A673 (cell line): ENCODE results near the gene MAP2K5. TPM values are rescaled to one million over a fixed set of nuclear protein-coding genes. Genes with fewer than 3 reads are reported as not detected.

Source experiments
- Bru-seq: library from RNA; stranded (reverse); fragments of 400-500 nt; gene quantifications from one replicate; lab custom pipeline; 2021; lab: Mats Ljungman, UMichigan
- BruChase-seq, 2 experiments: library from RNA; stranded (reverse); fragments of 400-500 nt; gene quantifications; one replicate each; lab custom pipeline; 2021; lab: Mats Ljungman, UMichigan
- BruUV-seq: library from RNA; stranded (reverse); fragments of 400-500 nt; replicated peaks from 2 replicates; lab custom pipeline; 2021; lab: Mats Ljungman, UMichigan
- CTCF ChIA-PET: fragments of 300-600 bp; sonication (Branson Sonifier 250); formaldehyde crosslinking; loops from one replicate; lab custom pipeline; 2022; ENCODE audit warnings: antibody characterized with exemption; lab: Charles Lee
- POLR2A ChIA-PET: fragments of 300-600 bp; sonication (Branson Sonifier 250); formaldehyde crosslinking; loops from one replicate; lab custom pipeline; 2022; ENCODE audit warnings: antibody characterized with exemption; ENCODE audit not compliant: low non-redundant PET; lab: Charles Lee
- DNase-seq: peaks from one replicate; pipeline ENCODE4 v3.0.0-alpha.2; 2015; ENCODE audit warnings: low spot score
- H3K27ac ChIP-seq: fragments of 200-600 bp; sonication (generic); 2 replicates; pipeline ENCODE4 v1.5.1; 2016; ENCODE audit warnings: mixed run types, low read depth, mild to moderate bottlenecking, mixed read lengths, antibody characterized with exemption, low read length; ENCODE audit not compliant: poor library complexity, severe bottlenecking
- H3K27me3 ChIP-seq: fragments of 200-600 bp; sonication (generic); replicated peaks from 2 replicates; pipeline ENCODE4 v1.6.1; 2017; ENCODE audit warnings: mixed run types, low read depth, mild to moderate bottlenecking, mixed read lengths, antibody characterized with exemption, low read length; ENCODE audit not compliant: insufficient read depth, poor library complexity
- H3K36me3 ChIP-seq: fragments of 200-600 bp; sonication (generic); 2 replicates; pipeline ENCODE4 v1.6.1; 2016; ENCODE audit warnings: mixed run types, mild to moderate bottlenecking, mixed read lengths, antibody characterized with exemption, low read length; ENCODE audit not compliant: insufficient read depth, poor library complexity, severe bottlenecking
- H3K4me1 ChIP-seq: fragments of 200-600 bp; sonication (generic); 2 replicates; pipeline ENCODE4 v1.6.1; 2017; ENCODE audit warnings: mixed run types, mild to moderate bottlenecking, mixed read lengths, antibody characterized with exemption, low read length; ENCODE audit not compliant: insufficient read depth, poor library complexity, severe bottlenecking
- H3K4me3 ChIP-seq: fragments of 200-600 bp; sonication (generic); 2 replicates; pipeline ENCODE4 v1.5.1; 2016; ENCODE audit warnings: low read depth, mixed run types, mild to moderate bottlenecking, mixed read lengths, low read length; ENCODE audit not compliant: poor library complexity, severe bottlenecking
- H3K9me3 ChIP-seq: fragments of 200-600 bp; sonication (generic); 2 replicates; pipeline ENCODE4 v1.6.1; 2016; ENCODE audit warnings: mixed run types, low read depth, mild to moderate bottlenecking, mixed read lengths, antibody characterized with exemption, low read length; ENCODE audit not compliant: poor library complexity, severe bottlenecking
- CTCF ChIP-seq: fragments of 300-800, 200-600 bp; sonication (generic); conservative IDR thresholded peaks from 2 replicates; pipeline ENCODE4 v1.5.1; 2017; ENCODE audit warnings: low read depth, mild to moderate bottlenecking, antibody characterized with exemption, low read length, moderate library complexity, mixed read lengths
- EZH2 ChIP-seq: fragments of 200-600 bp; sonication (generic); IDR thresholded peaks from 2 replicates; pipeline ENCODE4 v1.6.1; 2017; ENCODE audit warnings: borderline replicate concordance, low read depth, mild to moderate bottlenecking, mixed read lengths, antibody characterized with exemption, low read length; ENCODE audit not compliant: poor library complexity, severe bottlenecking
- intact Hi-C: fragments of 100-400 bp; cut with micrococcal nuclease; formaldehyde crosslinking; loops from one replicate; pipeline ENCODE4 v1.10.0; 2022; ENCODE audit not compliant: unreplicated experiment
- long read RNA-seq: library from polyadenylated mRNA; stranded (forward); transcript quantifications from one replicate; pipeline ENCODE4 v2.0.0, GENCODE V29; 2022
- total RNA-seq: library from RNA; stranded (reverse); gene quantifications from 2 replicates; pipeline ENCODE4 v1.2.3, GENCODE V29; 2021

MAP2K5 gene
- total RNA-seq = 52.6 and 62.8 TPM in 2 replicates
- percentile 82 among the genes with signal in this experiment for Bru-seq, nascent RNA
- percentile 76 among the genes with signal in this experiment for BruChase-seq, experiment 1, labeled RNA remaining after a 2-hour chase
- percentile 64 among the genes with signal in this experiment for BruChase-seq, experiment 2, labeled RNA remaining after a 6-hour chase
- long read RNA-seq, transcript MAP2K5-203 (22 exons, 1,783 nt) = major isoform, 28 of 79 reads
- long read RNA-seq, transcript MAP2K5-201 (22 exons, 2,347 nt) = minor isoform, 21 of 79 reads
- long read RNA-seq, partial matches to known transcripts = 5 of 79 reads
- long read RNA-seq, other reads (novel, unspliced or antisense) = 23 of 79 reads

- no TSS peak for BruUV-seq
- ChIA-PET POLR2A (no interaction called here), CTCF (no interaction called here)
- Histone ChIP-seq H3K4me3 (peak within 1 kb of the TSS; percentile 66), H3K36me3 (peaks cover 4% of the 10 kb centered on the region), H3K27me3 (no peaks in the 10 kb centered on the region), H3K4me1 (peaks cover 12% of the 10 kb centered on the region), H3K9me3 (no peaks in the 10 kb centered on the region), H3K27ac (peak within 1 kb of the TSS; percentile 87)
- intact Hi-C loops = no loop called here
- TF ChIP-seq EZH2 (no peak), CTCF (no peak)
- DNase-seq = peak; percentile 88
These were observed at the start of gene MAP2K5 for GRCh38 chr15:67542420-67543347. TSS of gene MAP2K5 (plus strand) at chr15:67542703. CDS start at chr15:67543336, 633 bp downstream.

DNA sequence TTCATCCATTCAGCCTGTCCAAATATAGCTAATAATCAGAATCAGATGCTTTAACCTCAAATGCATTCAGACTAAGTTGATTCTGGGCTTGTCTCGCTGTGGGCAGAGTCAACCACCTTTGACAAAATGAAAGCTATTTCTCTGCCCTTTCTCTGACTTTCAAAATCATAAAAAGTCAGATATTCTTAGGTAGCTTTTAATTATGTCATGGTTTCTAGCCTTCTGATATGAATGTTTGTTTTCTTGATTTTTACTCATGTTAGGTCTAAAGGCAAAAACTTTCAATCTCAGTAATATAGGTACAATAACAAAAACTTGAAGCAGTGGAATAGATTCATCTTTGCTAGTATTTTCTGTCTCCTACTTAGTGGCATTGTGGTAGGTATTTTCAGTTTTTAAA, 46.9 kb upstream of the MAP2K5 start:
- POLR2A ChIA-PET = no interaction called here
- H3K27ac ChIP-seq = no peak overlapping the region
- no peaks in the 10 kb centered on the region for H3K4me1 ChIP-seq
- intact Hi-C loops = no loop called here
- H3K9me3 ChIP-seq = no peaks in the 10 kb centered on the region
- BruUV-seq = no TSS peak
- CTCF ChIA-PET = no interaction called here
- H3K27me3 ChIP-seq = no peaks in the 10 kb centered on the region
- no peak overlapping the region for H3K4me3 ChIP-seq
- no peaks in the 10 kb centered on the region for H3K36me3 ChIP-seq
- no peak for DNase-seq
- TF ChIP-seq EZH2 (no peak), CTCF (no peak)

GRCh38 chr15:67501177-67501835, 41.2 kb upstream of the MAP2K5 start:
- Histone ChIP-seq H3K9me3 (no peaks in the 10 kb centered on the region), H3K4me3 (no peak overlapping the region), H3K36me3 (no peaks in the 10 kb centered on the region), H3K27me3 (no peaks in the 10 kb centered on the region), H3K4me1 (peaks cover 13% of the 10 kb centered on the region), H3K27ac (no peak overlapping the region)
- POLR2A ChIA-PET = no interaction called here
- peak; percentile 57 for TF ChIP-seq CTCF
- no peak for TF ChIP-seq EZH2
- intact Hi-C loops = loop anchor here (5.0 kb wide), 1 partner anchor 331 kb away; no protein-coding TSS in a partner anchor
- CTCF ChIA-PET = interaction anchor here (0.8 to 1.0 kb wide), 3 partner anchors 17 to 335 kb away, joined by 3 to 4 read pairs (median 4); no protein-coding TSS in a partner anchor
- DNase-seq = peak; percentile 45
- BruUV-seq = no TSS peak
